Measurements from ENCODE around the gene ZBTB17. TPM values are rescaled to one million over a fixed set of nuclear protein-coding genes. Genes with fewer than 3 reads are reported as not detected.
A peak's percentile ranks its signal among the peaks of the same experiment; 100 is the strongest.

Gene ZBTB17
- total and polyA plus RNA-seq, 9 of the 15 experiments (the other 6 are each of a cell fraction or from before 2014, with no cell fraction given) = 1.1 to 53.4 (median 29.6) TPM

GRCh38 chr1:16014509-16015482 lies 38.9 kb upstream of the ZBTB17 start (continued):
- TF ChIP-seq DEAF1 (CRISPR knock-in tag; IDR thresholded peaks at IDR 0.05) (no peak), E2F5 (CRISPR knock-in tag; IDR thresholded peaks at IDR 0.05) (no peak), KLF1 (tag; IDR thresholded peaks at IDR 0.05) (no peak), SRF (CRISPR knock-in tag; IDR thresholded peaks at IDR 0.05) (no peak), HDAC2 (IDR thresholded peaks at IDR 0.05) (peak; percentile 75; the same call in 1 of the 2 replicates), HDAC8 (tag; IDR thresholded peaks at IDR 0.05) (no peak; the same call in 1 of the 2 replicates), PHF8 (IDR thresholded peaks at IDR 0.05; ENCODE audit: borderline replicate concordance, low read length) (peak; percentile 34; the same call in 1 of the 2 replicates), POLR2B (IDR thresholded peaks at IDR 0.05; ENCODE audit: low read depth, partially characterized antibody) (no peak), TARDBP (IDR thresholded peaks at IDR 0.05) (no peak), TAF9B (IDR thresholded peaks at IDR 0.05; ENCODE audit: partially characterized antibody) (no peak), ZNF444 (CRISPR knock-in tag; IDR thresholded peaks at IDR 0.05) (no peak), BMI1 (IDR thresholded peaks at IDR 0.05; ENCODE audit: low read length) (no peak), ZNF699 (CRISPR knock-in tag; IDR thresholded peaks at IDR 0.05; ENCODE audit: insufficient replicate concordance) (no peak), CXXC5 (CRISPR knock-in tag; IDR thresholded peaks at IDR 0.05) (0 out of 2 replicates have a peak, but pooled peaks have one; percentile 36), ZNF197 (CRISPR knock-in tag; IDR thresholded peaks at IDR 0.05; ENCODE audit: low read depth) (no peak)
- TF ChIP-seq, protein P1, sequence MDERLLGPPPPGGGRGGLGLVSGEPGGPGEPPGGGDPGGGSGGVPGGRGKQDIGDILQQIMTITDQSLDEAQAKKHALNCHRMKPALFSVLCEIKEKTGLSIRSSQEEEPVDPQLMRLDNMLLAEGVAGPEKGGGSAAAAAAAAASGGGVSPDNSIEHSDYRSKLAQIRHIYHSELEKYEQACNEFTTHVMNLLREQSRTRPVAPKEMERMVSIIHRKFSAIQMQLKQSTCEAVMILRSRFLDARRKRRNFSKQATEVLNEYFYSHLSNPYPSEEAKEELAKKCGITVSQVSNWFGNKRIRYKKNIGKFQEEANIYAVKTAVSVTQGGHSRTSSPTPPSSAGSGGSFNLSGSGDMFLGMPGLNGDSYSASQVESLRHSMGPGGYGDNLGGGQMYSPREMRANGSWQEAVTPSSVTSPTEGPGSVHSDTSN (CRISPR knock-in tag; IDR thresholded peaks at IDR 0.05; ENCODE audit: low read depth) = no peak
- TF ChIP-seq, protein P1 (tag; conservative IDR thresholded peaks at IDR 0.05; ENCODE audit: low read depth) = no peak
- TF ChIP-seq, protein P2, sequence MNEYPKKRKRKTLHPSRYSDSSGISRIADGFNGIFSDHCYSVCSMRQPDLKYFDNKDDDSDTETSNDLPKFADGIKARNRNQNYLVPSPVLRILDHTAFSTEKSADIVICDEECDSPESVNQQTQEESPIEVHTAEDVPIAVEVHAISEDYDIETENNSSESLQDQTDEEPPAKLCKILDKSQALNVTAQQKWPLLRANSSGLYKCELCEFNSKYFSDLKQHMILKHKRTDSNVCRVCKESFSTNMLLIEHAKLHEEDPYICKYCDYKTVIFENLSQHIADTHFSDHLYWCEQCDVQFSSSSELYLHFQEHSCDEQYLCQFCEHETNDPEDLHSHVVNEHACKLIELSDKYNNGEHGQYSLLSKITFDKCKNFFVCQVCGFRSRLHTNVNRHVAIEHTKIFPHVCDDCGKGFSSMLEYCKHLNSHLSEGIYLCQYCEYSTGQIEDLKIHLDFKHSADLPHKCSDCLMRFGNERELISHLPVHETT (CRISPR knock-in tag; conservative IDR thresholded peaks at IDR 0.05 in 1 of 2, IDR thresholded peaks at IDR 0.05 in 1 of 2) = peak in 1 of 2 experiments; percentile 49; a peak in 1 of 4 replicates

All from K562 (cell line).